GM19324 (cell line): ENCODE results near the gene TOX2.

Source experiments
- ATAC-seq: cut with Tn5 transposase; IDR thresholded peaks from one replicate; pipeline ENCODE4 v1.9.1; 2021; ENCODE audit warnings: mild to moderate bottlenecking, moderate library complexity; ENCODE audit not compliant: unreplicated experiment, low FRiP score

TOX2 gene, protein sequence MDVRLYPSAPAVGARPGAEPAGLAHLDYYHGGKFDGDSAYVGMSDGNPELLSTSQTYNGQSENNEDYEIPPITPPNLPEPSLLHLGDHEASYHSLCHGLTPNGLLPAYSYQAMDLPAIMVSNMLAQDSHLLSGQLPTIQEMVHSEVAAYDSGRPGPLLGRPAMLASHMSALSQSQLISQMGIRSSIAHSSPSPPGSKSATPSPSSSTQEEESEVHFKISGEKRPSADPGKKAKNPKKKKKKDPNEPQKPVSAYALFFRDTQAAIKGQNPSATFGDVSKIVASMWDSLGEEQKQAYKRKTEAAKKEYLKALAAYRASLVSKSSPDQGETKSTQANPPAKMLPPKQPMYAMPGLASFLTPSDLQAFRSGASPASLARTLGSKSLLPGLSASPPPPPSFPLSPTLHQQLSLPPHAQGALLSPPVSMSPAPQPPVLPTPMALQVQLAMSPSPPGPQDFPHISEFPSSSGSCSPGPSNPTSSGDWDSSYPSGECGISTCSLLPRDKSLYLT

DNA sequence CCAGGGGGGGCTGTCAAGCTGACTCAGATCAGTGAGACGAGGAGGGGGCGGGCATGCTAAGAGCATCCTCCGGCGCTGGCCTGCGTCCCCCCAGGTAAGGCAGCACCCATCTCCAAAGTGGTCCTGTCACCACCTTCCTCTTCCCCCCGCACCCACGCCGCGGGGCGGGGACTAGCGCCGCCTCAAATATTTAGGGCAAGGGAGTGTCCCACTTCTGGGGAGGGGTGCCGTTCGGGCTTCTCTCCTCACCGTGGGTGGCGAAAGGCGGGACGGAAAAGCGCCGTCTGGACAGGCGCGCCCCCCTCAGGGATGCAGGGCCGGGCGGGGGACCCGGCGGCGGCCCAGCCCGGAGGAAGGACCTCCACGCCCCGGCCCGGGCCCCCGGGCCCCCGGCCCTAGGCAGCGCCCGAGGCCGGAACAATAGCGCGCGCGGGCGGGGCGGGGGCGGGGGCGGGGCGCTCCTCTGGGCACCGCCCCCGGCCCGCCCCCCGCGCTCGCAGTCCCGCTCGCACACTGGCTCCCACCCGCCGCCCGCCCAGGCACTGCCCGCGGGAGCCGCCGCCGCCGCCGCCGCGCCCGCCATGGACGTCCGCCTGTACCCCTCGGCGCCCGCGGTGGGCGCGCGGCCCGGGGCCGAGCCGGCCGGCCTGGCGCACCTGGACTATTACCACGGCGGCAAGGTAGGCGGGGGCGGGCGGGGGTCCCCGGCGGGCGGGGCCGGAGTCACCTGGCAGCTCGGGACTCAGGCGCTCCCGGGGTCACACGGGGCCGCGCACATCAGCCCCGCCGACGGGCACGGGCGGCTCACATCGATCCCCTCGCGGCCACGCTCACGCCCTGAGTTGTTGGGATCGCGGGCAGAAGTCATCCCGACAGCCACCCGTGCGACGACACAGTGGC, at the start of gene TOX2:
TOX2 (plus strand) TSS at position 542 of the 900 bp plus-strand sequence; CDS start at position 582, 40 bp downstream.
- no peak for ATAC-seq

DNA sequence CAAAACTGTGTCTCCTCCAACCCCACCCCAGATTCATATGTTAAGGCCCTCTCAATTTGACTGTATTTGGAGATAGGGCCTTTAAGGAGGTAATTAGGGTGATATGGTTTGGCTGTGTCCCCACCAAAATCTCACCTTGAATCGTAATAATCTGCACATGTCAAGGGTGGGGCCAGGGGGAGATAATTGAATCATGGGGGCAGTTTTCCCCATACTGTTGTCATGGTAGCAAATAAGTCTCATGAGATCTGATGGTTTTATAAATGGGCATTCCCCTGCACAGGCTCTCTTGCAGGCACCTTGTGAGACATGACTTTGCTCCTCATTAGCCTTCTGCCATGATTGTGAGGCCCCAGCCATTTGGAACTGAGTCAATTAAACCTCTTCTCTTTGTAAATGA, 46.6 kb upstream of the TOX2 start:
- ATAC-seq: no peak

- ATAC-seq: no peak
Measured at GRCh38 chr20:43870484-43870883, 44.2 kb upstream of the TOX2 start.

DNA sequence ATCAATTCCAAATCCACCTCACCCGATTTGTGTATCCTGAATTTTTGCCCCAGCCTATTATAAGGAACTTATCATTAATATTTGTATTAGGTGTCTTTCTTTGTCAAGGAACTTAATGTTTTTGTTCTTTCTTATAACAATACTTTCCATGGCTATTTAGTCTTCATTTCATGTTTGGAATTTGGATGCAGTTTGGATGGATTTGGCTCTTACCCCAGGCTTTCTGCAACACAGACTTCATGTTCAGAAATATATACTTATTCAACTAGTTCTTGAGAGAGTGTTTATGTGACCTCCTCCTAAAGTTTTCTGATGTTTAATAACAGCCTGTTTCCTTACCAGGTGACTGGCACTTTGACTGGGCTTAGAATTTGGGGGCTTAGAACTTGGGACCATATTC, 35.9 kb upstream of the TOX2 start:
- ATAC-seq: no peak

- no peak for ATAC-seq
Measured at GRCh38 chr20:43893930-43894329, 20.7 kb upstream of the TOX2 start.

DNA sequence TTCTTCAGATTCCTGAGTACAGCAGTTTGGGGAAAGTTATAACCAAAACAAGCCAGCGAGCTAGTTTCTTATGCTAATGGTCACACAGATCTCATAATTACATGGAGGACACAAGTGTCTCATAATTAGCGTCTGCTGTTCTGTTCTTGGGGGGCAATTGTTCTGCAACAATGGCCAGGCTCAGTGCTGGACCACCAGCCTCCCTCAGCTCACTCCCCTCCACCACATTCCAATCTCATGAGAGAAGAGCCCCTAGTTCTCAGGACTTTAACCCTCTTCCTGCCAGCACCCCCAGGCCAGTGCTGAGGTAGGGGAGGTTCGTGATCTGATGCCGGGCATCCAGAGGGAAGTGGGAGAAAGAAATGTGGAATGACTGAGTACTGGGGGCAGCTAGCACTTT, 20.2 kb upstream of the TOX2 start:
- no peak for ATAC-seq

DNA sequence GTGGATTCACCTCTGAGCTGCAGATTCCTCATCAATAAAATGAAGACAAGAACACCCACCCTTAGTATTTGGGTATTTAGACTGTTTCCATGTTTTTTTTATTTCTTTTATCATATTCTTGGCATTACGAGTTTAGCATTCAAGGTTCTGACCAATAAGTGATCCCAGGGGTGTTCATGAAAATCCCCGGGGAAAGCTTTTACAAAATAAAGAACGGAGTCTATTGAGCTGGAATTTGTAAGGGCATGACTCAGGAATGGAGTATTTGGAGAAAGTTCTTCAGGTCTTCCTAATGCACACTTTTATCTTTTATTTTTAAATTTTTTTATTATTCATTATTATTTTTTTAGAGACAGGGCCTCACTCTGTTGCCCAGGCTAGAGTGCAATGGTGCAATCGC, 19.4 kb upstream of the TOX2 start:
- ATAC-seq: no peak

DNA sequence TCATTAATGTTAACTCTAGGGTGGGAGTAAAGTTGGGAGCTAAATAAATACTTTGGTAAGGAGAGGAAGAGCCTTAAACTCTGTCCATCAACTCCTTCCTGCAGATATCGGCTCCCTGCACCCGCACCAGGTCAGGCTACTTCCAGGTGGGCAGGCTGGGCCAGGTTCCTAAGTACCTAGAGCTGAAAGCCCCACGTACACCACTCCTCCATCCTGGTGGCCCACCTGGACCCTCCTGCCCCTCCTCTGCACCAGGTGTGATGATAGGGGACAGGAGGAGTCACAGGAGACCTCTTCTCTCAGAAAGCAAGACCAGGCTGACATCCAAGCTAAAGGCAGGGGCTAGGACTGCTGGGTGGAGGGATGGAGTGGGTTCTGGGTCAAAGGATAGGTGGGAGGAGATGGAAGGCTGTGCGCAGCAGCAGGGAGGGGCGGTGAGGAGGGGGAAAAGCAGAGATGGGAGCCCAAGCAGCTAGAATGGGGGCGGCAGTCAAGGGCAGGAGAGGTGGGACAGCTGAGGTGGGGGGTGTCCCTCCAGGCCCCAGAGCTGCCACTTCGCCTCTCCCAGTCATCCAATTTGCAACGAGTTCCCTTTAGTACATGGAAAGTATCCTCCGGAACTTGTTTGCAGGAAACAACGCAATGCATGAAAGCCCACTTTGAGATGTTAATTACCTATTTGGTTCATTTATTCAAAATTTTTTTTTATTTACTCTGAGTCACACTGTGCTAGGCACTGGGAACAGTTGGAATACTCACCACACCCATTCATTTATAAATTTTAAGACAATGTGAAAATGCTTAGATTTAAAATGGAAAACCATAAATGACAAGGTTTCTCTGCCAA, 15.2 kb upstream of the TOX2 start:
- no peak for ATAC-seq

- no peak for ATAC-seq
Measured at GRCh38 chr20:43900121-43900466, 14.6 kb upstream of the TOX2 start.

DNA sequence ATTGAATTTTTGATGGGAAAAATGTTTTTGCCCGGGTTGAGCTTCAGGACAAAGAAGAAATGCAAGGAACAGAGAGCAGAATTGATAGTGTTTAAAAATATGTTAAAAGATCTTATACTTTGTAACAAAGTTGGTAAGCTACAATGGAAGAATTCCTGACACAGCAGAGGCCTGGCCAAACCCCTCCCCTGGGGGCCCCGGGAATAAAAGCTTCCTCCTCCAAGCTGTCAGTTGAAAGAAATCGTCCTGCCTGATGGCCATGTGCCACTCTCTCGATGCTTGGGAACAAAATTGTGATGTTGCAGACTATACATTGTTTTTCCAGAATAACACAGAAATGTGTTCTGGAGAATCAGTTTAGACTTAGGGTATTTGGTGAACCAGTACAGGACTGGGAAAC, 14.2 kb upstream of the TOX2 start:
- no peak for ATAC-seq

DNA sequence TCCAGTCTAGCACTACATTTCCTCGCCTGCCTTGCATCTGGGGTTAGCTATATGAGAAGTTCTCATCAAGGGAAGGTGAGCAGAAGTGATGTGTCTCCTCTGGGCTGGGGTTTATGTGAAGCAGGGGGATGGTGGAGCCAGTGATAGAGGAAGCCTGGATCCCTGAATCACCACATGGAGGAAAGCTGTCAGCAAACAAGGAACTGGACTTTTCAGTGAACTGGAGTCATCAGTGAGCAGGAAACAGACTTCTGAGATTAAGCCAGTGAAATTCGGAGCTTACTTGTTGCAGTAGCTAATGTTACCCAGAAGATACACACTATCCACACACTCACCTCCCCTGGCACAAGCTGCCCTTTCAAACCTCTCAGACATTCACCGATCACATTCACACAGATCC, 13.4 kb upstream of the TOX2 start:
- ATAC-seq: no peak

GRCh38 chr20:43903953-43904826, 10.5 kb upstream of the TOX2 start:
- ATAC-seq: no peak

- no peak for ATAC-seq
Measured at GRCh38 chr20:43904827-43905177, 9.8 kb upstream of the TOX2 start.

- ATAC-seq: no peak
Measured at GRCh38 chr20:43906505-43907034, 8.1 kb upstream of the TOX2 start.

DNA sequence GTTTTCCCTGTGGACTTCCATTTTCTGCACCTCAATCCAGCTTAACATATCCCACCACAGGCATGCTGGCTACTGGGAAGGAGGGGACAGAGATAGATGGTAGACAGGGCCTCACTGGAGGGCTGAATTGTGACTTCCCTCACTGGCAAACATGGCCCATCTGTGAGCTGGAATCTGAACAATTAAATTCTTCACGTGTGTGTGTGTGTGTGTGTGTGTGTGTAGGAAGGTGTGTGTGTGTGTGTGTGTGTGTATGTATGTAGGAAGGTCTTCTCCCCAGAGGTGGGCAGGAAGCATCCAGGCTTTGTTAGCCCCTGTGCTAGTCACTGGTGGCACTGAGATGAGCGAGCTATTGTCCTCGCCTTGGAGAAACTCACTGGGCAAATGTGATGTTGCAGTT, 5.4 kb upstream of the TOX2 start:
- ATAC-seq: no peak

- no peak for ATAC-seq
Measured at GRCh38 chr20:43909720-43910119, 4.9 kb upstream of the TOX2 start.

- ATAC-seq: no peak
Measured at GRCh38 chr20:43910564-43910963, 4.1 kb upstream of the TOX2 start.

GRCh38 chr20:43911066-43911465, 3.6 kb upstream of the TOX2 start:
- ATAC-seq: no peak

GRCh38 chr20:43913291-43914025, 1.2 kb upstream of the TOX2 start:
- ATAC-seq: no peak
